Panc1 (cell line): ENCODE measurements around the gene CIC.

Experiments
- POLR2AphosphoS5 ChIP-seq: IDR thresholded peaks from 2 replicates; pipeline ENCODE4 v1.6.1; 2012; ENCODE audit warnings: mild to moderate bottlenecking, low read depth, low read length, moderate library complexity
- SIN3A ChIP-seq: IDR thresholded peaks from 2 replicates; pipeline ENCODE4 v1.6.1; 2012; ENCODE audit warnings: low read depth, mild to moderate bottlenecking, low read length, moderate library complexity, borderline replicate concordance; ENCODE audit not compliant: insufficient read depth
- TCF7L2 ChIP-seq: IDR thresholded peaks from 2 replicates; pipeline ENCODE4 v1.6.1; 2011; ENCODE audit warnings: mild to moderate bottlenecking, low read depth, low read length, inconsistent platforms
- TF ChIP-seq, protein P1 (sequence below): fragments of 450-650 bp; IDR thresholded peaks from 2 replicates; pipeline ENCODE4 v1.5.1; 2017; ENCODE audit warnings: mild to moderate bottlenecking
- TF ChIP-seq, protein P2 (sequence below), 2 experiments: IDR thresholded peaks; 2 replicates each; pipeline ENCODE4 v1.6.1; 2011 to 2012; ENCODE audit warnings: low read depth in 2 of 2, control low read depth in 1 of 2, low read length in 1 of 2, mild to moderate bottlenecking in 1 of 2, moderate library complexity in 1 of 2; ENCODE audit not compliant: insufficient read depth in 1 of 2

- TF ChIP-seq, protein P1, sequence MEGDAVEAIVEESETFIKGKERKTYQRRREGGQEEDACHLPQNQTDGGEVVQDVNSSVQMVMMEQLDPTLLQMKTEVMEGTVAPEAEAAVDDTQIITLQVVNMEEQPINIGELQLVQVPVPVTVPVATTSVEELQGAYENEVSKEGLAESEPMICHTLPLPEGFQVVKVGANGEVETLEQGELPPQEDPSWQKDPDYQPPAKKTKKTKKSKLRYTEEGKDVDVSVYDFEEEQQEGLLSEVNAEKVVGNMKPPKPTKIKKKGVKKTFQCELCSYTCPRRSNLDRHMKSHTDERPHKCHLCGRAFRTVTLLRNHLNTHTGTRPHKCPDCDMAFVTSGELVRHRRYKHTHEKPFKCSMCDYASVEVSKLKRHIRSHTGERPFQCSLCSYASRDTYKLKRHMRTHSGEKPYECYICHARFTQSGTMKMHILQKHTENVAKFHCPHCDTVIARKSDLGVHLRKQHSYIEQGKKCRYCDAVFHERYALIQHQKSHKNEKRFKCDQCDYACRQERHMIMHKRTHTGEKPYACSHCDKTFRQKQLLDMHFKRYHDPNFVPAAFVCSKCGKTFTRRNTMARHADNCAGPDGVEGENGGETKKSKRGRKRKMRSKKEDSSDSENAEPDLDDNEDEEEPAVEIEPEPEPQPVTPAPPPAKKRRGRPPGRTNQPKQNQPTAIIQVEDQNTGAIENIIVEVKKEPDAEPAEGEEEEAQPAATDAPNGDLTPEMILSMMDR: no peak
- no peak for TF ChIP-seq POLR2AphosphoS5
- TF ChIP-seq, protein P2, sequence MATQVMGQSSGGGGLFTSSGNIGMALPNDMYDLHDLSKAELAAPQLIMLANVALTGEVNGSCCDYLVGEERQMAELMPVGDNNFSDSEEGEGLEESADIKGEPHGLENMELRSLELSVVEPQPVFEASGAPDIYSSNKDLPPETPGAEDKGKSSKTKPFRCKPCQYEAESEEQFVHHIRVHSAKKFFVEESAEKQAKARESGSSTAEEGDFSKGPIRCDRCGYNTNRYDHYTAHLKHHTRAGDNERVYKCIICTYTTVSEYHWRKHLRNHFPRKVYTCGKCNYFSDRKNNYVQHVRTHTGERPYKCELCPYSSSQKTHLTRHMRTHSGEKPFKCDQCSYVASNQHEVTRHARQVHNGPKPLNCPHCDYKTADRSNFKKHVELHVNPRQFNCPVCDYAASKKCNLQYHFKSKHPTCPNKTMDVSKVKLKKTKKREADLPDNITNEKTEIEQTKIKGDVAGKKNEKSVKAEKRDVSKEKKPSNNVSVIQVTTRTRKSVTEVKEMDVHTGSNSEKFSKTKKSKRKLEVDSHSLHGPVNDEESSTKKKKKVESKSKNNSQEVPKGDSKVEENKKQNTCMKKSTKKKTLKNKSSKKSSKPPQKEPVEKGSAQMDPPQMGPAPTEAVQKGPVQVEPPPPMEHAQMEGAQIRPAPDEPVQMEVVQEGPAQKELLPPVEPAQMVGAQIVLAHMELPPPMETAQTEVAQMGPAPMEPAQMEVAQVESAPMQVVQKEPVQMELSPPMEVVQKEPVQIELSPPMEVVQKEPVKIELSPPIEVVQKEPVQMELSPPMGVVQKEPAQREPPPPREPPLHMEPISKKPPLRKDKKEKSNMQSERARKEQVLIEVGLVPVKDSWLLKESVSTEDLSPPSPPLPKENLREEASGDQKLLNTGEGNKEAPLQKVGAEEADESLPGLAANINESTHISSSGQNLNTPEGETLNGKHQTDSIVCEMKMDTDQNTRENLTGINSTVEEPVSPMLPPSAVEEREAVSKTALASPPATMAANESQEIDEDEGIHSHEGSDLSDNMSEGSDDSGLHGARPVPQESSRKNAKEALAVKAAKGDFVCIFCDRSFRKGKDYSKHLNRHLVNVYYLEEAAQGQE (IDR thresholded peaks at IDR 0.05; ENCODE audit: insufficient read depth in 1 of 2, low read depth in 2 of 2, low read length in 1 of 2): no peak
- no peak for TF ChIP-seq SIN3A
- no peak for TF ChIP-seq TCF7L2
These were observed 23.8 kb upstream of the CIC start for GRCh38 chr19:42245231-42245630.
